HG02759 (cell line): Measurements from ENCODE around the gene GARIN5B.

ENCODE experiments used
- ATAC-seq: cut with Tn5 transposase; IDR thresholded peaks from one replicate; pipeline ENCODE4 v1.9.1; 2021; ENCODE audit warnings: mild to moderate bottlenecking, moderate library complexity; ENCODE audit not compliant: unreplicated experiment

The GARIN5B gene

GRCh38 chr19:55389386-55390317 lies 26.6 kb upstream of the GARIN5B start:
- ATAC-seq: no peak

GRCh38 chr19:55387736-55388497 lies 24.9 kb upstream of the GARIN5B start:
- ATAC-seq: no peak

- ATAC-seq: no peak
These were observed 23.5 kb upstream of the GARIN5B start for GRCh38 chr19:55386493-55386971.

- ATAC-seq: peak; percentile 66
These were observed 22.8 kb upstream of the GARIN5B start, which contains the start of gene RPL28 for GRCh38 chr19:55385724-55386492. Gene RPL28, plus strand, starts transcription at chr19:55385932. Its CDS starts 426 bp downstream, at chr19:55386358.

- ATAC-seq: peak; percentile 68
These were observed 22.1 kb upstream of the GARIN5B start for GRCh38 chr19:55384920-55385723.

- peak; percentile 25 for ATAC-seq
These were observed 21.3 kb upstream of the GARIN5B start, which contains the start of gene TMEM238 for GRCh38 chr19:55384131-55384919. Gene TMEM238, minus strand, starts transcription at chr19:55384292. Its CDS starts 33 bp downstream, at chr19:55384259.

DNA sequence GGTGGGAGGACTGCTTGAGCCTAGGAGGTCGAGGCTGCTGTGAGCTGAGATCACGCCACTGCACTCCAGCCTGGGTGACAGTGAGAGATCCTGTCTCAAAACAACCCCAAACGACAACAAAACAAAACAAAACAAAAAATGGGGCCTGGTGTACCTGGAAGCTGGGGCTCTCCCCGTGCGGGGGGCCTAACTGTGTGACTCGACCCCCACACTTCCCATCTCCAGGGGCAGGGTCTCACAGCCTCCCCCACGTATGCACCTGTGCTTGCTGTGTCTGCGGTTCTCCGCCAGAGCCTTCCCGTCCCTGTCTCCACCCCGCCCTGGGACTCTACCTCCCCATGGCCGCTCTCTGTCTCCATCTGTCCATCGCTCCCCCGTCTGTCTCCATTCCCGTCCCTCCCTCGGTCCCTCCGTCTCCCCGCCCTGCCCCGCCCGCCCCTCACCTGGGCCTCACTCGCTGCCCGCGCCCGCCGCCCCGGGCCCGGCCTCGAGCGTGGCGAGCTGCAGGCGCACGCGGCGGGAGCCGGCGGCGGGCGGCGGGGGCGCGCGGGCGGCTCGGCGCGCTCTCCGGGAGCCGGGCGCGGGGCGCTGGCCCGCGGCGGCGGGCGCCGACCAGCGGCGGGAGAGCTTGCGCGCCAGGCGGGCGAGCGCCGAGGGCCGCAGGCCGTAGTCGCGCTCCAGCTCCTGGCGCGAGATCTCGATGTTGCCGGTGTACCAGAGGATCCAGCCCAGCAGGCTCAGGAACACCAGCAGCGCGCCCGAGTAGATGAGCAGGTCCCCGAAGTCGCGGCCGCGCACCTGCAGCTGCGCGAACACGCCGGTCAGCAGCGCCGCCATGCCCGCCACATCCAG lies 20.4 kb upstream of the GARIN5B start:
- peak; percentile 25 for ATAC-seq

DNA sequence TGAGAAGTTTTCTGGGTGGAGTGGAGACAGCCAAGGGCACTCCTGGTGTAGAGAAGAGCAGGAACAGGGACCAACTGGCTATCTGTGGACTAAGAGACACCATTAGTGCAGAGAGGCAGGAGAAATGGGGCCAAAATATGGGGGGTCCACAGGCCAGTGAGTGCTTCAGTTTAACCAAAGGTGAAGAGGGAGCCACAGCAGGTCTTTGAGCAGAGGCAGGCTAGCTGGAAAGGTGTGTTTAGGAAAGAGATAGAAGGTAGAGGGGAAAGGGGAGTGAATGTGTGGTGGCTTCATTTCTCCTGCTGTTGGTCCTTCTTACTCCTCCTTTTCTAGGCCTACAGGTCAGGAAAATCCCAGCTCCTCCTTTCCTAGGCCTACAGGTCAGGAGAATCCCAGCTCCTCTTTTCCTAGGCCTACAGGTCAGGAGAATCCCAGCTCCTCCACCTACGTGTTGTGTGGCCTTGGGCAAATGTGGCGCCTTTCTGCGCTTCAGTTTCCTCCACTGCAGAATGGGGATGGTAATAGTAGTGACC lies 19.5 kb upstream of the GARIN5B start:
- ATAC-seq: no peak

DNA sequence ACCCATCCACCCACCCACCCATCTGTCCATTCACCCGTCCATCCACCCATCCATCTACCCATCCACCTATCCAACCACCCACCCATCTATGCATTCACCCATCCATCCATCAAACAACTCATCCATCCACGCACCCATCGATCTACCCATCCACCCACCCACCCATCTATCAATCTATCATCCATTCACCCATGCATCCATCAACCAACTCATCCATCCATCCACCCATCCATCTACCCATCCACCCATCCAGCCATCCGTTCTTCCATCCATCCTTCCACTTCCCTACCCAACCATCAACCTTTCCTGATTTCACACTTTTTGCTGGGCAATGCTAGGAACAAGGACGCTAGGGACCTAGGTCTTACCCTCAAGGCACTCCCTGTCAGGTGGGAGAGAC lies 19.0 kb upstream of the GARIN5B start:
- no peak for ATAC-seq

DNA sequence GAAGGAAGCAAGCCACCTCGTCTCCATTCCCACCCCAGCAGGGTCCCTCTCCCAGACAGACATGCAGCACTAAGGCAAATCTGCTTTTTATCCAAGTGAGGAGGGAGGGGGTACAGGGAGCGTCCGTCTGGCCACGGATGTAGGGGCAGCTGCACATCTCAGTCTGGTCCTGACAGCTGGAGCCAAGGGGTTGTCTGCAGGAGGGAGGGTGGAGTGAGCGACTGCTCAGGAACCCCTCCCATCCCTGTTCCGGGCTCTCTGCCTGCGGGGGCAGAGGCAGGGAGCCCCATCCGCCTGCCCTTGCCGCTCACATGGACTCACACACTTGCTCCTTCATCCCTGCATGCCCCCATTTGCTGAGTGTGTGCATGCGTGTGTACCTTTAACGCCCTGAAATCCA lies 16.1 kb upstream of the GARIN5B start:
- ATAC-seq: no peak

DNA sequence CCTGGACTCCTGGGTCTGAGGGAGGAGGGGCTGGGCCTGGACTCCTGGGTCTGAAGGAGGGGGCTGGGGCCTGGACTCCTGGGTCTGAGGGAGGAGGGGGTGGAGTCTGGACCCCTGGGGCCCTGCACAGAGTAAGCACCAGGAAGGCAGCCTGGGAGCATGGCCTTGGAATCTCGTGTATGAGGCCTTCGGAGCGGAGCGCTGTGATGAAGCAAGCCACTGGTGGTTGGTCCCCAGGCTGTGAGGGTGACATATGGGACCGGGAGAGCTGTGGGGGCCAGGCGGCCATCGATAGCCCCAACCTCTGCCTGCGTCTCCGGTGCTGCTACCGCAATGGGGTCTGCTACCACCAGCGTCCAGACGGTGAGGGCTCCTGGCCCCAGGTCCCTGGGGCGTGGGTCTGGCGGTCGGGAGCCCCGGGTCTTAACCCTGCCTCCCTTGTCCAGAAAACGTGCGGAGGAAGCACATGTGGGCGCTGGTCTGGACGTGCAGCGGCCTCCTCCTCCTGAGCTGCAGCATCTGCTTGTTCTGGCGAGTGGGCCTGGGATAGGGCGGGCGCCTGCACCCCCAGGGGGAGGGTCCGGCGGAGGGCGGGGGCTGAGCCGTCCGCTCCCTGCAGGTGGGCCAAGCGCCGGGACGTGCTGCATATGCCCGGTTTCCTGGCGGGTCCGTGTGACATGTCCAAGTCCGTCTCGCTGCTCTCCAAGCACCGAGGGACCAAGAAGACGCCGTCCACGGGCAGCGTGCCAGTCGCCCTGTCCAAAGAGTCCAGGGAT lies 14.5 kb upstream of the GARIN5B start:
- no peak for ATAC-seq

DNA sequence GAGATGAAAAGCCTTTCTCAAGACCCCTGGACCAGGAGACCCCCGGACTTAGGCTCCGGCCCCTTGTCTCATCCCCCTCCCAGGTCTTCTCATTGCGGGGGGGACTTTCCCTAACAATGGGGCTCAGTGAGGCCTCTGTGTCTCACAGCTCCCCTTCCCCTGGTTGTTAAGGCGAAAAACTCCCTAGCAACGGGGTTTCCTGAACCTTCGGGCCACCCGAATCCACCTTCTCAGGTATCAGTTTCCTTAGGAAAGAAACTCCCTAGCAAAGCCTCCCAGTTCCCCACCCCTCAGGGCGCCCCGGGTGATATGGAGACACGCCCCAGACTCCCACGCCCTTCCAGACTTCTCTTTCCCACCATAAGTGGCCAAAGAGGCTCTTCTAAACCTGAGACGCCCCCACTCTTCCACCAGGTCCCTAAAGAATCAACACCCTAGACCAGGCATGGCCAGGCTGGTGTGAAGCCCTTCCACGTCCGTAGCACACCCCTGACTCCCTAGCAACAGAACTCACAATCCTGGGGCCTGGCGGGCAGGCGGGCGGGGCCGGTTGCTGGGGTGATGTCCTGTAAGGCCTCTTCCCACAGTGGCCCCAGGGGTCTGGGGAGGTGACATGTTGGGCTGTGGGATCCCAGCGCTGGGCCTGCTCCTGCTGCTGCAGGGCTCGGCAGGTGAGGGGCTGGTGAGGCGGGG lies 13.3 kb upstream of the GARIN5B start, which contains the start of gene TMEM190:
TMEM190 (plus strand) TSS at position 586 of the 693 bp plus-strand sequence; CDS start at position 614, 28 bp downstream.
- no peak for ATAC-seq

- ATAC-seq: no peak
These were observed 11.1 kb upstream of the GARIN5B start for GRCh38 chr19:55373993-55374757.

- ATAC-seq: no peak
These were observed 10.4 kb upstream of the GARIN5B start for GRCh38 chr19:55373306-55373992.
